Measurements from ENCODE around the gene THSD4. TPM values are rescaled to one million over a fixed set of nuclear protein-coding genes. Genes with fewer than 3 reads are reported as not detected.

Gene THSD4
- total RNA-seq, 2 experiments from 2014 or later, result not detected

DNA sequence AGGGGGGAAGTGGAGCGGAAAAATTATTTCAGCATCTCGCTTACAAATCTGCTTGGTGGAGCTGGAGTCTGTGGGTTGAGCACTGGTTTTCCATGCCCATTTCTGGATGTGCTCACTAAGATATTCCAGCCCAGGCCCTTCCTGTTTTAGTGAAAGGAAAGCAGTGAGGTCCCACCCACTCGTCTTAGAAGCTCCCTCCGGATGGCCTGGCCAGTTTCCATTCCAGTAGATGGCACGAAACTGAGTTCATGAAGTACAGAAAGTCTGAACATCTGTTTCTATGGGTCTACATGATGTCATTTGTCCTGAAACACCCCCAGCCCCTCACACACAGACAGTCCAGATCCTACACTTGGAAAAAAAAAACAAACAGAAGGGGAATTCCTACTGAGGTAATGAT, 31.9 kb upstream of the THSD4 start:
- H3K4me3 Mint-ChIP-seq, result no peak overlapping the region
- no peak for DNase-seq
- H3K27me3 Mint-ChIP-seq, result peaks cover 19% of the 10 kb centered on the region
- ChIA-PET POLR2A (interaction anchor here (0.7 kb wide), 1 partner anchor 9 kb away, joined by 3 read pairs; no protein-coding TSS in a partner anchor), CTCF (no interaction called here)
- H3K9me3 Mint-ChIP-seq, result no peaks in the 10 kb centered on the region
- no peaks in the 10 kb centered on the region for H3K4me1 Mint-ChIP-seq (ENCODE audit: low read depth)
- H3K36me3 Mint-ChIP-seq (ENCODE audit: low read depth), result no peaks in the 10 kb centered on the region
- no peak for ATAC-seq
- H3K27ac Mint-ChIP-seq, result no peak overlapping the region
- TF ChIP-seq, protein P1, sequence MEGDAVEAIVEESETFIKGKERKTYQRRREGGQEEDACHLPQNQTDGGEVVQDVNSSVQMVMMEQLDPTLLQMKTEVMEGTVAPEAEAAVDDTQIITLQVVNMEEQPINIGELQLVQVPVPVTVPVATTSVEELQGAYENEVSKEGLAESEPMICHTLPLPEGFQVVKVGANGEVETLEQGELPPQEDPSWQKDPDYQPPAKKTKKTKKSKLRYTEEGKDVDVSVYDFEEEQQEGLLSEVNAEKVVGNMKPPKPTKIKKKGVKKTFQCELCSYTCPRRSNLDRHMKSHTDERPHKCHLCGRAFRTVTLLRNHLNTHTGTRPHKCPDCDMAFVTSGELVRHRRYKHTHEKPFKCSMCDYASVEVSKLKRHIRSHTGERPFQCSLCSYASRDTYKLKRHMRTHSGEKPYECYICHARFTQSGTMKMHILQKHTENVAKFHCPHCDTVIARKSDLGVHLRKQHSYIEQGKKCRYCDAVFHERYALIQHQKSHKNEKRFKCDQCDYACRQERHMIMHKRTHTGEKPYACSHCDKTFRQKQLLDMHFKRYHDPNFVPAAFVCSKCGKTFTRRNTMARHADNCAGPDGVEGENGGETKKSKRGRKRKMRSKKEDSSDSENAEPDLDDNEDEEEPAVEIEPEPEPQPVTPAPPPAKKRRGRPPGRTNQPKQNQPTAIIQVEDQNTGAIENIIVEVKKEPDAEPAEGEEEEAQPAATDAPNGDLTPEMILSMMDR (IDR thresholded peaks at IDR 0.05), result no peak
- intact Hi-C loops (cut with micrococcal nuclease), result no loop called here

DNA sequence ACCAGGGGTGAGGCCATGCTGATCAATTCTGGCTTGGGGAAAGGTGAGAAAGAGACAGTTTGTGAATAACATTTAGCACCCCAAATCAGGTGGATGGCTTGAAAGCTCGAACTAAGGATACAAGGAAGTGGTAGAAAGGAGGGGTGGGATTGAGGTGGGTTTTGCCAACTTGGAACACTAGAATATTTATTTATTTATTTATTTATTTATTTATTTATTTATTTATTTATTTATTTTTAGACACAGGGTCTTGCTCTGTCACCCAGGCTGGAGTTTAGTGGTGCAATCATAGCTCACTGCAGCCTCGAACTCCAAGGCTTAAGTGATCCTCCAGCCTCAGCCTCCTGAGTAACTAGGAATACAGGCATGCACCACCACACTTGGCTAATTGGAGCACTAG, 31.0 kb upstream of the THSD4 start:
- H3K36me3 Mint-ChIP-seq (ENCODE audit: low read depth), result no peaks in the 10 kb centered on the region
- intact Hi-C loops (cut with micrococcal nuclease), result no loop called here
- ChIA-PET CTCF (no interaction called here), POLR2A (no interaction called here)
- TF ChIP-seq, protein P1 (IDR thresholded peaks at IDR 0.05), result no peak
- ATAC-seq (no peak), DNase-seq (no peak)
- H3K9me3 Mint-ChIP-seq, result peaks cover 5% of the 10 kb centered on the region
- no peak overlapping the region for H3K4me3 Mint-ChIP-seq
- H3K4me1 Mint-ChIP-seq (ENCODE audit: low read depth), result no peaks in the 10 kb centered on the region
- H3K27ac Mint-ChIP-seq, result no peak overlapping the region
- peaks cover 22% of the 10 kb centered on the region for H3K27me3 Mint-ChIP-seq

- TF ChIP-seq, protein P1 (IDR thresholded peaks at IDR 0.05), result no peak
- H3K27me3 Mint-ChIP-seq, result peaks cover 21% of the 10 kb centered on the region
- intact Hi-C loops (cut with micrococcal nuclease), result no loop called here
- ATAC-seq, result no peak
- H3K4me3 Mint-ChIP-seq, result no peak overlapping the region
- H3K27ac Mint-ChIP-seq, result no peak overlapping the region
- ChIA-PET CTCF (no interaction called here), POLR2A (no interaction called here)
- no peaks in the 10 kb centered on the region for H3K4me1 Mint-ChIP-seq (ENCODE audit: low read depth)
- H3K36me3 Mint-ChIP-seq (ENCODE audit: low read depth), result no peaks in the 10 kb centered on the region
- H3K9me3 Mint-ChIP-seq, result peaks cover 5% of the 10 kb centered on the region
- no peak for DNase-seq
These were observed 29.5 kb upstream of the THSD4 start for GRCh38 chr15:71085809-71086208.

- intact Hi-C loops (cut with micrococcal nuclease), result no loop called here
- ChIA-PET POLR2A (no interaction called here), CTCF (no interaction called here)
- ATAC-seq, result no peak
- Mint-ChIP-seq H3K4me3 (no peak overlapping the region), H3K4me1 (ENCODE audit: low read depth) (no peaks in the 10 kb centered on the region), H3K27ac (no peak overlapping the region), H3K27me3 (peaks cover 17% of the 10 kb centered on the region), H3K36me3 (ENCODE audit: low read depth) (no peaks in the 10 kb centered on the region), H3K9me3 (peaks cover 5% of the 10 kb centered on the region)
- no peak for DNase-seq
- TF ChIP-seq, protein P1 (IDR thresholded peaks at IDR 0.05), result no peak
These were observed 27.1 kb upstream of the THSD4 start for GRCh38 chr15:71088155-71088554.

GRCh38 chr15:71088683-71089082, 26.6 kb upstream of the THSD4 start:
- ChIA-PET POLR2A (no interaction called here), CTCF (no interaction called here)
- no peak for DNase-seq
- H3K4me1 Mint-ChIP-seq (ENCODE audit: low read depth), result no peaks in the 10 kb centered on the region
- TF ChIP-seq, protein P1 (IDR thresholded peaks at IDR 0.05), result no peak
- H3K27me3 Mint-ChIP-seq, result peaks cover 18% of the 10 kb centered on the region
- no peak for ATAC-seq
- intact Hi-C loops (cut with micrococcal nuclease), result no loop called here
- no peak overlapping the region for H3K27ac Mint-ChIP-seq
- H3K36me3 Mint-ChIP-seq (ENCODE audit: low read depth), result no peaks in the 10 kb centered on the region
- no peak overlapping the region for H3K4me3 Mint-ChIP-seq
- peaks cover 5% of the 10 kb centered on the region for H3K9me3 Mint-ChIP-seq

Measured in activated CD8-positive, alpha-beta T cell treated with anti-CD3 and anti-CD28 coated beads for 36 hours (primary cell).